HepG2 (cell line): Measurements from ENCODE around the gene NOXO1. TPM values are rescaled to one million over a fixed set of nuclear protein-coding genes. Genes with fewer than 3 reads are reported as not detected.

Experiments used
- ATF1 ChIP-seq: IDR thresholded peaks from 2 replicates; pipeline ENCODE4 v1.6.1; 2016; ENCODE audit warnings: mild to moderate bottlenecking, control low read depth
- CHCHD3 ChIP-seq: sonication (generic); formaldehyde crosslinking; IDR thresholded peaks from 2 replicates; pipeline ENCODE4 v1.8.0; 2022; ENCODE audit warnings: mild to moderate bottlenecking, missing genetic modification reagents, moderate library complexity
- CHD4 ChIP-seq: fragments of 200-600 bp; sonication (generic); IDR thresholded peaks from 2 replicates; pipeline ENCODE4 v1.7.0; 2017; ENCODE audit warnings: mild to moderate bottlenecking, low read length, borderline replicate concordance
- CSRNP2 ChIP-seq: sonication (generic); formaldehyde crosslinking; conservative IDR thresholded peaks from 2 replicates; pipeline ENCODE4 v1.8.0; 2022; ENCODE audit warnings: low read depth, missing genetic modification reagents
- DRAP1 ChIP-seq: IDR thresholded peaks from 2 replicates; pipeline ENCODE4 v1.6.1; 2016; ENCODE audit warnings: missing genetic modification reagents, missing compliant biosample characterization
- GATAD2A ChIP-seq: IDR thresholded peaks from 2 replicates; pipeline ENCODE4 v1.6.1; 2016
- GPN1 ChIP-seq: sonication (generic); formaldehyde crosslinking; IDR thresholded peaks from 2 replicates; pipeline ENCODE4 v1.5.1; 2020; ENCODE audit warnings: missing genetic modification reagents, borderline replicate concordance
- HNF4A ChIP-seq: sonication (generic); formaldehyde crosslinking; IDR thresholded peaks from 2 replicates; pipeline ENCODE4 v1.4.0; 2020; ENCODE audit warnings: missing genetic modification reagents
- HOXD1 ChIP-seq: sonication (generic); formaldehyde crosslinking; IDR thresholded peaks from 2 replicates; pipeline ENCODE4 v1.5.0; 2020; ENCODE audit warnings: missing genetic modification reagents
- KLF15 ChIP-seq: sonication (generic); formaldehyde crosslinking; IDR thresholded peaks from 2 replicates; pipeline ENCODE4 v1.8.1; 2023; ENCODE audit warnings: borderline replicate concordance, mild to moderate bottlenecking, inconsistent platforms, missing genetic modification reagents, mixed read lengths
- KMT2B ChIP-seq: IDR thresholded peaks from 2 replicates; pipeline ENCODE4 v1.6.1; 2016; ENCODE audit warnings: missing genetic modification reagents, missing compliant biosample characterization
- NAIF1 ChIP-seq: sonication (generic); formaldehyde crosslinking; IDR thresholded peaks from 2 replicates; pipeline ENCODE4 v1.5.0; 2020; ENCODE audit warnings: mild to moderate bottlenecking, missing genetic modification reagents, borderline replicate concordance
- NCOA2 ChIP-seq: sonication (generic); formaldehyde crosslinking; IDR thresholded peaks from 2 replicates; pipeline ENCODE4 v1.8.0; 2022; ENCODE audit warnings: inconsistent platforms
- RARG ChIP-seq: sonication (generic); formaldehyde crosslinking; IDR thresholded peaks from 2 replicates; pipeline ENCODE4 v1.4.0; 2020; ENCODE audit warnings: low read depth, mild to moderate bottlenecking, missing genetic modification reagents
- SMARCE1 ChIP-seq: fragments of 450-650 bp; IDR thresholded peaks from 2 replicates; pipeline ENCODE4 v1.6.1; 2017; ENCODE audit warnings: borderline replicate concordance
- XRCC5 ChIP-seq: fragments of 200-400 bp; formaldehyde crosslinking; optimal IDR thresholded peaks from 2 replicates; pipeline ENCODE3; 2017; ENCODE audit warnings: mild to moderate bottlenecking, low read length
- ZNF260 ChIP-seq: sonication (generic); formaldehyde crosslinking; IDR thresholded peaks from 2 replicates; pipeline ENCODE4 v1.4.0; 2020; ENCODE audit warnings: missing genetic modification reagents, low read depth, mild to moderate bottlenecking, borderline replicate concordance
- ZNF512B ChIP-seq: sonication (generic); formaldehyde crosslinking; IDR thresholded peaks from 2 replicates; pipeline ENCODE4 v1.5.1; 2020; ENCODE audit warnings: missing genetic modification reagents, mild to moderate bottlenecking, borderline replicate concordance
- ZNF605 ChIP-seq: sonication (generic); formaldehyde crosslinking; IDR thresholded peaks from 2 replicates; pipeline ENCODE4 v1.8.0; 2022; ENCODE audit warnings: mild to moderate bottlenecking, missing genetic modification reagents
- ZNF674 ChIP-seq: sonication (generic); formaldehyde crosslinking; IDR thresholded peaks from 2 replicates; pipeline ENCODE4 v1.5.0; 2020; ENCODE audit warnings: low read depth, mild to moderate bottlenecking, missing genetic modification reagents
- ZNF770 ChIP-seq: sonication (generic); formaldehyde crosslinking; IDR thresholded peaks from 2 replicates; pipeline ENCODE4 v1.5.0; 2020; ENCODE audit warnings: mild to moderate bottlenecking, missing genetic modification reagents
- ZNF780A ChIP-seq: sonication (generic); formaldehyde crosslinking; IDR thresholded peaks from 2 replicates; pipeline ENCODE4 v1.8.0; 2022; ENCODE audit warnings: mild to moderate bottlenecking, missing genetic modification reagents, moderate library complexity
- ZNF816 ChIP-seq: sonication (generic); formaldehyde crosslinking; IDR thresholded peaks from 2 replicates; pipeline ENCODE4 v1.8.0; 2022; ENCODE audit warnings: missing genetic modification reagents, mild to moderate bottlenecking, borderline replicate concordance
- ZNF879 ChIP-seq: sonication (generic); formaldehyde crosslinking; IDR thresholded peaks from 2 replicates; pipeline ENCODE4 v1.8.1; 2023; ENCODE audit warnings: missing genetic modification reagents
- polyA plus RNA-seq, 8 experiments: library from polyadenylated mRNA; depleted of rRNA in 3 of 8; stranded (reverse) in 7 of 8; unstranded in 1 of 8; fragments of >200 nt; fragmentation: Illumina TruSeq in 4 of 8; extraction: Trizol in 4 of 8; gene quantifications; 2 replicates each; pipeline versions ENCODE4 v1.2.1 to v1.2.3, GENCODE V29; 2011 to 2016; ENCODE audit warnings: low read depth in 4 of 8, missing spikeins in 1 of 8, mixed read lengths in 1 of 8; ENCODE audit not compliant: insufficient read depth in 1 of 8
- total RNA-seq, 5 experiments: library from RNA; depleted of rRNA; stranded (reverse); fragments of >200 nt; fragmentation: Illumina TruSeq; extraction: Trizol; gene quantifications; 2 replicates each; pipeline ENCODE4 v1.2.3, GENCODE V29; 2016; ENCODE audit warnings: low read depth in 1 of 5

The NOXO1 gene
- total and polyA plus RNA-seq, 2 of the 13 experiments (the other 11 are each of a cell fraction or from before 2014, with no cell fraction given) = 0.69 to 1.4 TPM

GRCh38 chr16:1983544-1984346, 2.5 kb upstream of the NOXO1 start, which contains the start of gene GFER (continued):
- TF ChIP-seq DRAP1 = peak; percentile 15; the same call in 1 of the 2 replicates
- no peak for TF ChIP-seq GPN1 (CRISPR knock-in tag)
- peak; percentile 93 for TF ChIP-seq NAIF1 (CRISPR knock-in tag)
- TF ChIP-seq ZNF879 (CRISPR knock-in tag) = no peak; the same call in 1 of the 2 replicates
- TF ChIP-seq ZNF816 (CRISPR knock-in tag) = peak; percentile 45
- 0 out of 2 replicates have a peak, but pooled peaks have one; percentile 79 for TF ChIP-seq KLF15
- no peak for TF ChIP-seq ZNF674
- TF ChIP-seq CHCHD3 = no peak
- no peak for TF ChIP-seq ATF1 (CRISPR knock-in tag)
- TF ChIP-seq HOXD1 = peak; percentile 82
- TF ChIP-seq HNF4A (CRISPR knock-in tag) = peak; percentile 48; the same call in 1 of the 2 replicates
- no peak for TF ChIP-seq CSRNP2 (CRISPR knock-in tag)
- TF ChIP-seq CHD4 = no peak
- no peak for TF ChIP-seq ZNF512B
- TF ChIP-seq ZNF770 (CRISPR knock-in tag) = peak; percentile 100
- no peak for TF ChIP-seq RARG
- peak; percentile 81; the same call in 1 of the 2 replicates for TF ChIP-seq ZNF605 (CRISPR knock-in tag)
- TF ChIP-seq SMARCE1 = no peak
- peak; percentile 62 for TF ChIP-seq GATAD2A (CRISPR knock-in tag)
- no peak for TF ChIP-seq ZNF780A (CRISPR knock-in tag)
- no peak for TF ChIP-seq ZNF260 (CRISPR knock-in tag)
- peak; percentile 82 for TF ChIP-seq XRCC5
- TF ChIP-seq KMT2B = no peak
- no peak; the same call in 1 of the 2 replicates for TF ChIP-seq NCOA2 (CRISPR knock-in tag)
